Left ventricle myocardium inferior (tissue), 1 donor: ENCODE results near the gene TMF1. TPM values are rescaled to one million over a fixed set of nuclear protein-coding genes. Genes with fewer than 3 reads are reported as not detected.

Experiments
- DNase-seq: peaks from one replicate; pipeline ENCODE4 v3.0.0-alpha.2; 2020
- H3K27ac ChIP-seq: fragments of 200-600 bp; replicated peaks from 2 replicates; pipeline ENCODE4 v1.8.0; 2021
- H3K27me3 ChIP-seq: fragments of 200-600 bp; 2 replicates; pipeline ENCODE4 v1.8.0; 2021; ENCODE audit warnings: low read depth
- H3K36me3 ChIP-seq: fragments of 200-600 bp; 2 replicates; pipeline ENCODE4 v1.8.0; 2021
- H3K4me1 ChIP-seq: fragments of 200-600 bp; 2 replicates; pipeline ENCODE4 v1.8.0; 2021
- H3K4me3 ChIP-seq: fragments of 200-600 bp; 2 replicates; pipeline ENCODE4 v1.8.0; 2021; ENCODE audit warnings: mild to moderate bottlenecking, moderate library complexity
- H3K9me3 ChIP-seq: fragments of 200-600 bp; replicated peaks from 2 replicates; pipeline ENCODE4 v1.8.0; 2021
- intact Hi-C: fragments of 100-400 bp; cut with micrococcal nuclease; formaldehyde crosslinking; loops from one replicate; pipeline ENCODE4 v1.11.0; 2022
- total RNA-seq: library from RNA; stranded (reverse); fragmentation: NEBNext Ultra II Directional; extraction: Animal tissue kit (Norgen Biotek cat#: 25700); gene quantifications from one replicate; pipeline ENCODE4 v1.2.1, GENCODE V29; 2021
- TF ChIP-seq, protein P1 (sequence below): fragments of 200-600 bp; IDR thresholded peaks from 2 replicates; pipeline ENCODE4 v1.8.0; 2021; ENCODE audit warnings: antibody characterized with exemption, mild to moderate bottlenecking, borderline replicate concordance
- donor health status: DM: no; HTN: yes; CAD: no; lungs with severe emphysema.

The TMF1 gene
- total RNA-seq, 1 donor from 2014 or later = 21.0 TPM

DNA sequence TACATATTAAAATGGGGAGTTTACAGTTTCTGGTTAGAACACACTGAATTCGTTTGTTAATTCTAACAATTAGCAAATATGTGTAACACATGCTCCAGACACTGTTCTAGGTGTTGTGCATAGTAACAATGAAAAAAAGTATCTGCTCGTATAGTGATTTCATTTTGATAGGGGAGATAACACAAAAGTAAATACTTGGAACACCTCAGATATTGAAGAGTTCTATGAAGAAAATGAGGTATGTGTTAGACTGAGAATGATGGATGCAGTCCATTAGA, 6.8 kb upstream of the TMF1 start:
- no peaks in the 10 kb centered on the region for H3K4me1 ChIP-seq

GRCh38 chr3:69058180-69058946, 6.2 kb upstream of the TMF1 start:
- peaks cover 95% of the 10 kb centered on the region for H3K36me3 ChIP-seq
- TF ChIP-seq, protein P1, sequence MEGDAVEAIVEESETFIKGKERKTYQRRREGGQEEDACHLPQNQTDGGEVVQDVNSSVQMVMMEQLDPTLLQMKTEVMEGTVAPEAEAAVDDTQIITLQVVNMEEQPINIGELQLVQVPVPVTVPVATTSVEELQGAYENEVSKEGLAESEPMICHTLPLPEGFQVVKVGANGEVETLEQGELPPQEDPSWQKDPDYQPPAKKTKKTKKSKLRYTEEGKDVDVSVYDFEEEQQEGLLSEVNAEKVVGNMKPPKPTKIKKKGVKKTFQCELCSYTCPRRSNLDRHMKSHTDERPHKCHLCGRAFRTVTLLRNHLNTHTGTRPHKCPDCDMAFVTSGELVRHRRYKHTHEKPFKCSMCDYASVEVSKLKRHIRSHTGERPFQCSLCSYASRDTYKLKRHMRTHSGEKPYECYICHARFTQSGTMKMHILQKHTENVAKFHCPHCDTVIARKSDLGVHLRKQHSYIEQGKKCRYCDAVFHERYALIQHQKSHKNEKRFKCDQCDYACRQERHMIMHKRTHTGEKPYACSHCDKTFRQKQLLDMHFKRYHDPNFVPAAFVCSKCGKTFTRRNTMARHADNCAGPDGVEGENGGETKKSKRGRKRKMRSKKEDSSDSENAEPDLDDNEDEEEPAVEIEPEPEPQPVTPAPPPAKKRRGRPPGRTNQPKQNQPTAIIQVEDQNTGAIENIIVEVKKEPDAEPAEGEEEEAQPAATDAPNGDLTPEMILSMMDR = no peak
- H3K27ac ChIP-seq = no peak overlapping the region
- H3K9me3 ChIP-seq = no peaks in the 10 kb centered on the region
- no peak overlapping the region for H3K4me3 ChIP-seq
- intact Hi-C loops = no loop called here
- H3K4me1 ChIP-seq = no peaks in the 10 kb centered on the region
- H3K27me3 ChIP-seq = no peaks in the 10 kb centered on the region
- DNase-seq = no peak

More for the DNA sequence above, 6.8 kb upstream of the TMF1 start:
- intact Hi-C loops = no loop called here
- H3K27ac ChIP-seq = no peak overlapping the region
- TF ChIP-seq, protein P1 = no peak
- H3K27me3 ChIP-seq = no peaks in the 10 kb centered on the region
- no peak overlapping the region for H3K4me3 ChIP-seq
- no peak for DNase-seq
- no peaks in the 10 kb centered on the region for H3K9me3 ChIP-seq
- peaks cover 97% of the 10 kb centered on the region for H3K36me3 ChIP-seq

- H3K4me1 ChIP-seq = peaks cover 46% of the 10 kb centered on the region
- no peak for DNase-seq
- peak overlapping the region; percentile 75 for H3K4me3 ChIP-seq
- no peaks in the 10 kb centered on the region for H3K27me3 ChIP-seq
- TF ChIP-seq, protein P1 = no peak
- no peaks in the 10 kb centered on the region for H3K9me3 ChIP-seq
- intact Hi-C loops = no loop called here
- peaks cover 49% of the 10 kb centered on the region for H3K36me3 ChIP-seq
- peak overlapping the region; percentile 89 for H3K27ac ChIP-seq
Observed at GRCh38 chr3:69052472-69052898, 352 bp upstream of the TMF1 start.

GRCh38 chr3:69048990-69049389, 3.1 kb downstream of the TMF1 start:
- peaks cover 46% of the 10 kb centered on the region for H3K36me3 ChIP-seq
- TF ChIP-seq, protein P1 = no peak

DNA sequence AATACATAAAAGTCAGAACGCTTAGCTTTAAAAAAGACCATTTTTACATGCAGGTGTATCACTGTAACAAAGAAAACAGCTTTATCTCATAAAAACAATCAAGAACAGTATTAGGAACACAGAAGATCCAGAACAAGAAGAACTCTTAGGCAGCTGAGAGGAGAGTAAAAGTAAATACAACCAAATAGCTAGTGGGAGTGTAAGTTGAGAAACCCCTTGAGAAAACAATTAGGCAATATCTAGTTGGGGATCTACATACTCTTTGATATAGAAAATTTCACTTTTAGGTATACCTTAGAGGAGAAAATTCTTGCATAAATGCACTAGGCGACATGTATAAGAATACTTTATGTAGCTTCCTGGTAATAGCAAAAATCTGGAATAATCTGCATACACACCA, 7.5 kb downstream of the TMF1 start:
- no peaks in the 10 kb centered on the region for H3K9me3 ChIP-seq
- no peak overlapping the region for H3K27ac ChIP-seq
- no peak for DNase-seq
- no peak overlapping the region for H3K4me3 ChIP-seq
- TF ChIP-seq, protein P1 = no peak
- peaks cover 34% of the 10 kb centered on the region for H3K4me1 ChIP-seq
- no peaks in the 10 kb centered on the region for H3K27me3 ChIP-seq
- H3K36me3 ChIP-seq = peaks cover 85% of the 10 kb centered on the region
- intact Hi-C loops = no loop called here

More at GRCh38 chr3:69048990-69049389, 3.1 kb downstream of the TMF1 start:
- Histone ChIP-seq H3K4me1 (peaks cover 64% of the 10 kb centered on the region), H3K27me3 (no peaks in the 10 kb centered on the region), H3K4me3 (no peak overlapping the region), H3K27ac (no peak overlapping the region), H3K9me3 (no peaks in the 10 kb centered on the region)
- intact Hi-C loops = no loop called here
- DNase-seq = no peak
